Measurements from ENCODE around the gene PHC2. TPM values are rescaled to one million over a fixed set of nuclear protein-coding genes. Genes with fewer than 3 reads are reported as not detected.

Gene PHC2
- total and polyA plus RNA-seq, 11 donors: 79.7 to 194 (median 99.4) TPM

- peak in 3 of 4 donors; percentile 8 to 39 (median 17) for ATAC-seq
- intact Hi-C loops (cut with DNase I): no loop called here
- H3K4me3 ChIP-seq: peak overlapping the region in 6 of 12 donors; percentile 15 to 30 (median 19)
- no peak for DNase-seq
- 4 to 9% (median 9%) methylated on average over 1 of the region's 1 CpG for WGBS, 4 donors
- H3K36me3 ChIP-seq: peaks cover 0 to 42% (median 18%) of the 10 kb centered on the region in 9 donors
- peak overlapping the region; percentile 81 to 100 (median 98) for H3K27ac ChIP-seq
- H3K4me1 ChIP-seq: peaks cover 53 to 100% (median 98%) of the 10 kb centered on the region in 12 donors
- no peaks in the 10 kb centered on the region for H3K9me3 ChIP-seq
- no peaks in the 10 kb centered on the region for H3K27me3 ChIP-seq
- TF ChIP-seq, protein P1, sequence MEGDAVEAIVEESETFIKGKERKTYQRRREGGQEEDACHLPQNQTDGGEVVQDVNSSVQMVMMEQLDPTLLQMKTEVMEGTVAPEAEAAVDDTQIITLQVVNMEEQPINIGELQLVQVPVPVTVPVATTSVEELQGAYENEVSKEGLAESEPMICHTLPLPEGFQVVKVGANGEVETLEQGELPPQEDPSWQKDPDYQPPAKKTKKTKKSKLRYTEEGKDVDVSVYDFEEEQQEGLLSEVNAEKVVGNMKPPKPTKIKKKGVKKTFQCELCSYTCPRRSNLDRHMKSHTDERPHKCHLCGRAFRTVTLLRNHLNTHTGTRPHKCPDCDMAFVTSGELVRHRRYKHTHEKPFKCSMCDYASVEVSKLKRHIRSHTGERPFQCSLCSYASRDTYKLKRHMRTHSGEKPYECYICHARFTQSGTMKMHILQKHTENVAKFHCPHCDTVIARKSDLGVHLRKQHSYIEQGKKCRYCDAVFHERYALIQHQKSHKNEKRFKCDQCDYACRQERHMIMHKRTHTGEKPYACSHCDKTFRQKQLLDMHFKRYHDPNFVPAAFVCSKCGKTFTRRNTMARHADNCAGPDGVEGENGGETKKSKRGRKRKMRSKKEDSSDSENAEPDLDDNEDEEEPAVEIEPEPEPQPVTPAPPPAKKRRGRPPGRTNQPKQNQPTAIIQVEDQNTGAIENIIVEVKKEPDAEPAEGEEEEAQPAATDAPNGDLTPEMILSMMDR (IDR thresholded peaks at IDR 0.05): no peak
- TF ChIP-seq POLR2A (IDR thresholded peaks at IDR 0.05): no peak
Measured at GRCh38 chr1:33338048-33338439, 92.9 kb downstream of the PHC2 start.

DNA sequence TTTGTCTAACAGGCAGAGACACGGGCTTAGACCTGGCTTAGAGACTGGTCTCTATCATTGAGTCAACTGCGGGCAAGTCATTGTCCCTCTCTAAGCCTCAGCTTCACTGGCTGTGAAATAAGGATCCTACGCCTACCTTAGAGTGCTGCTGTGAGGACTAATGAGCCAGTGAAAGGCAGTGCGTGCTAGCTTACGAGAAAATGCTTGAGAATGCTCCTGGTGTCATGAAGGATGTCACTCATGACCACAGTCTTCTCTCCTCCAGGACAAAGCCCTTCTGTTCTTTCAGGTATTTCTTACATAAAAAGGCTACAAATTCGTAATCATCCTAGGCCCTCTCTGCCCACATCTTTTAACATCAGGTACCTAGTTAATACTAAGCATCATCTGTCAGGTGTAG, 93.5 kb downstream of the PHC2 start:
- DNase-seq: no peak

GRCh38 chr1:33336580-33336979, 94.3 kb downstream of the PHC2 start:
- Histone ChIP-seq H3K36me3 (peaks cover 0 to 44% (median 23%) of the 10 kb centered on the region in 9 donors), H3K27me3 (no peaks in the 10 kb centered on the region), H3K27ac (peak overlapping the region in 9 of 12 donors; percentile 15 to 100 (median 94)), H3K4me1 (peaks cover 46 to 100% (median 98%) of the 10 kb centered on the region in 12 donors), H3K4me3 (no peak overlapping the region), H3K9me3 (no peaks in the 10 kb centered on the region)
- TF ChIP-seq POLR2A (IDR thresholded peaks at IDR 0.05): no peak
- TF ChIP-seq, protein P1 (IDR thresholded peaks at IDR 0.05): no peak
- ATAC-seq (no peak), DNase-seq (no peak)
- WGBS, 4 donors: 46 to 53% (median 50%) methylated on average over 9 of the region's 9 CpGs
- intact Hi-C loops (cut with DNase I): no loop called here

More for the DNA sequence above, 93.5 kb downstream of the PHC2 start:
- Histone ChIP-seq H3K9me3 (no peaks in the 10 kb centered on the region), H3K27me3 (no peaks in the 10 kb centered on the region), H3K27ac (peak overlapping the region in 11 of 12 donors; percentile 81 to 100 (median 98)), H3K4me1 (peaks cover 51 to 100% (median 98%) of the 10 kb centered on the region in 12 donors), H3K4me3 (no peak overlapping the region), H3K36me3 (peaks cover 0 to 42% (median 18%) of the 10 kb centered on the region in 9 donors)
- WGBS, 4 donors: 71 to 87% (median 80%) methylated on average over 6 of the region's 6 CpGs
- intact Hi-C loops (cut with DNase I): no loop called here
- no peak for ATAC-seq
- no peak for TF ChIP-seq POLR2A (IDR thresholded peaks at IDR 0.05)
- TF ChIP-seq, protein P1 (IDR thresholded peaks at IDR 0.05): no peak

DNA sequence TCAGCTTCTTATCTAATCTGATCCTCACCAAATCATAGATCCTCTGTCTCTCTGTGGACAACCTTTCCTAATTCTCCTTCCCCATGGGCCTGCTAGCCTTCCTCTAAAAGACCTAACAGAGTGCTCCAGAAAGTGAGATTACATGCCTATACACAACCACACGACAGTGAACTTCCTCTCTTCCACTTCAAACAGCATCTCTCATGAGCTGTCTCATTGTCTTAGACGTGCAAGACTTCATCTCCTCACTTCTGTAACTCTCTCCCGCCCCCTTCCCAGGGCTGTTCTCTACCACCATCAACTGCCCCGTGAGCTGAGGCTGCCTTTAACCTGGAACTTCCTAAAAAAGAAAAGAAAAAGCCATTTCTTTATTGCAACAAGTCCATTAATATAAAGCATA, 95.9 kb downstream of the PHC2 start:
- Histone ChIP-seq H3K4me3 (peak overlapping the region in 1 of 12 donors; percentile 0), H3K27ac (peak overlapping the region; percentile 29 to 98 (median 76)), H3K27me3 (no peaks in the 10 kb centered on the region), H3K9me3 (no peaks in the 10 kb centered on the region), H3K36me3 (peaks cover 0 to 52% (median 35%) of the 10 kb centered on the region in 9 donors), H3K4me1 (peaks cover 40 to 98% (median 89%) of the 10 kb centered on the region in 12 donors)
- DNase-seq (no peak), ATAC-seq (no peak)
- intact Hi-C loops (cut with DNase I): loop anchor here in 1 of 10 donors (2.0 kb wide), 1 partner anchor 34 kb away; no protein-coding TSS in a partner anchor
- TF ChIP-seq, protein P1 (IDR thresholded peaks at IDR 0.05): no peak
- TF ChIP-seq POLR2A (IDR thresholded peaks at IDR 0.05): no peak
- 31 to 37% (median 34%) methylated on average over 4 of the region's 4 CpGs for WGBS, 4 donors

All from heart left ventricle (tissue), 16 donors.